ENCODE data around the gene IRS2. TPM values are rescaled to one million over a fixed set of nuclear protein-coding genes. Genes with fewer than 3 reads are reported as not detected.

Gene IRS2
- total RNA-seq, 2 experiments from 2014 or later = 0.63 to 2.7 TPM

DNA sequence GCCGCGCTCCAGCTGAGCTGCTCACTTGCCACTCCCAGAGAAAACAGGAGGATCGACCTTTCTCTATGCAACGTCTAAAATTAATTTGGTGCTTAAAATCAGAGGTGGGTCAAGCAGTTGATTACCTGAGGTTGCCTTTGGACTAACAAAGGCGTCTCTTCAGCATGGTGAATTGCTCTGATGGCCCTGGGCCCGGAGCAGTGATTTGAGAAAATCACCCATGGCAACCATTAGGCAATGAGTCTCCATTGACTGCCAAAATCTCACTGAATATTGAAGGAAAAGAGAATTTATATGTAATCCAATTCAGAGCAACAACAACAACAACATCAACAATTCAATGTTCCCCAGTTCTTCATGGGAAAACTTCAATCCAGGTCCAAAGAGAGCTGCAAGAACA, 61.8 kb downstream of the IRS2 start:
- ChIA-PET CTCF (ENCODE audit: unreplicated experiment) (no interaction called here), POLR2A (no interaction called here)
- no TSS peak for BruUV-seq (replicated peaks)
- H3K9me3 ChIP-seq (ENCODE audit: low read length) = no peaks in the 10 kb centered on the region
- no peaks in the 10 kb centered on the region for H4K20me1 ChIP-seq (ENCODE audit: insufficient read depth, low read length)
- DNase-seq (ENCODE audit: low spot score) = no peak
- H3K4me1 ChIP-seq (ENCODE audit: insufficient read depth, low read length, poor library complexity, severe bottlenecking) = no peaks in the 10 kb centered on the region
- no peaks in the 10 kb centered on the region for H3K9me2 ChIP-seq (ENCODE audit: insufficient read depth, low read length)
- intact Hi-C loops (cut with micrococcal nuclease; ENCODE audit: unreplicated experiment) = no loop called here
- no peak overlapping the region for H2AFZ ChIP-seq (ENCODE audit: low read length)
- no peaks in the 10 kb centered on the region for H3K36me3 ChIP-seq (ENCODE audit: insufficient read depth, low read length)
- no peak overlapping the region for H3K4me3 ChIP-seq (ENCODE audit: low read depth, low read length, poor library complexity, severe bottlenecking)
- no peaks in the 10 kb centered on the region for H3K79me2 ChIP-seq (ENCODE audit: insufficient read depth, low read depth, low read length)
- no peak overlapping the region for H3K4me2 ChIP-seq (ENCODE audit: low read length)
- TF ChIP-seq CTCF (conservative IDR thresholded peaks at IDR 0.05; ENCODE audit: low read length) (no peak), EZH2phosphoT487 (IDR thresholded peaks at IDR 0.05; ENCODE audit: borderline replicate concordance, low read depth, low read length) (no peak)
- H3K27ac ChIP-seq (ENCODE audit: low read depth, low read length, poor library complexity, severe bottlenecking) = no peak overlapping the region

DNA sequence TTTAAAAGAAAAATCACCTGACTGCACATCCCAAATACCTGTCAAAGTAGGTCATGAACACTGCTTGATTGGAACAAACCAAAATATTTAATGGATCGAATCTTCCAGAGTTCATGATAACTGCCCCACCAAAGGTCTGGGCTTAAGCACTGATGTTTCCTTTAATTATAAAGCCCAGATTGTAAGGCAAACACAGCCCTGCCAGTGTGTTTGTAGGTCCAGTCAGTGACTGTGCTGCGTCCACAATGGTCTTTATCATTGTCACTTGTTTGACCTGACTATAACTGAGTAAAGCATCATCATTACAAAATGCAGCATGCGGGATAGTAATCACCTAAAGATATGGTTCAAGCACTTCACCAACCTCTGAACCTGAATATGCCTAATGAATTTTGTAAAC, 63.3 kb downstream of the IRS2 start:
- DNase-seq (ENCODE audit: low spot score) = no peak
- Histone ChIP-seq H3K79me2 (ENCODE audit: insufficient read depth, low read depth, low read length) (no peaks in the 10 kb centered on the region), H3K9me3 (ENCODE audit: low read length) (no peaks in the 10 kb centered on the region), H3K4me3 (ENCODE audit: low read depth, low read length, poor library complexity, severe bottlenecking) (no peak overlapping the region), H2AFZ (ENCODE audit: low read length) (no peak overlapping the region), H3K4me1 (ENCODE audit: insufficient read depth, low read length, poor library complexity, severe bottlenecking) (no peaks in the 10 kb centered on the region), H3K9me2 (ENCODE audit: insufficient read depth, low read length) (no peaks in the 10 kb centered on the region), H3K36me3 (ENCODE audit: insufficient read depth, low read length) (no peaks in the 10 kb centered on the region), H3K4me2 (ENCODE audit: low read length) (no peak overlapping the region), H3K27ac (ENCODE audit: low read depth, low read length, poor library complexity, severe bottlenecking) (no peak overlapping the region), H4K20me1 (ENCODE audit: insufficient read depth, low read length) (no peaks in the 10 kb centered on the region)
- ChIA-PET POLR2A (no interaction called here), CTCF (ENCODE audit: unreplicated experiment) (no interaction called here)
- intact Hi-C loops (cut with micrococcal nuclease; ENCODE audit: unreplicated experiment) = no loop called here
- no peak for TF ChIP-seq CTCF (conservative IDR thresholded peaks at IDR 0.05; ENCODE audit: low read length)
- TF ChIP-seq EZH2phosphoT487 (IDR thresholded peaks at IDR 0.05; ENCODE audit: borderline replicate concordance, low read depth, low read length) = no peak
- no TSS peak for BruUV-seq (replicated peaks)

GRCh38 chr13:109722068-109722467, 64.3 kb downstream of the IRS2 start:
- intact Hi-C loops (cut with micrococcal nuclease; ENCODE audit: unreplicated experiment) = no loop called here
- BruUV-seq (replicated peaks) = no TSS peak
- Histone ChIP-seq H3K9me2 (ENCODE audit: insufficient read depth, low read length) (no peaks in the 10 kb centered on the region), H3K36me3 (ENCODE audit: insufficient read depth, low read length) (no peaks in the 10 kb centered on the region), H3K9me3 (ENCODE audit: low read length) (no peaks in the 10 kb centered on the region), H3K79me2 (ENCODE audit: insufficient read depth, low read depth, low read length) (no peaks in the 10 kb centered on the region), H2AFZ (ENCODE audit: low read length) (no peak overlapping the region), H3K4me3 (ENCODE audit: low read depth, low read length, poor library complexity, severe bottlenecking) (no peak overlapping the region), H3K27ac (ENCODE audit: low read depth, low read length, poor library complexity, severe bottlenecking) (no peak overlapping the region), H4K20me1 (ENCODE audit: insufficient read depth, low read length) (no peaks in the 10 kb centered on the region), H3K4me1 (ENCODE audit: insufficient read depth, low read length, poor library complexity, severe bottlenecking) (no peaks in the 10 kb centered on the region), H3K4me2 (ENCODE audit: low read length) (no peak overlapping the region)
- POLR2A ChIA-PET = no interaction called here
- CTCF ChIA-PET (ENCODE audit: unreplicated experiment) = no interaction called here
- DNase-seq (ENCODE audit: low spot score) = no peak
- TF ChIP-seq EZH2phosphoT487 (IDR thresholded peaks at IDR 0.05; ENCODE audit: borderline replicate concordance, low read depth, low read length) (no peak), CTCF (conservative IDR thresholded peaks at IDR 0.05; ENCODE audit: low read length) (no peak)

Data from OCI-LY7 (cell line).